Activated T-cell treated with anti-CD3 and anti-CD28 coated beads for 48 hours (primary cell): ENCODE results near the gene STH.

Experiments
- DNase-seq: peaks from one replicate; pipeline ENCODE4 v3.0.0-alpha.2; 2020; ENCODE audit warnings: low read depth

STH gene

GRCh38 chr17:46027048-46027975 lies 28.3 kb downstream of the STH start:
- DNase-seq: no peak

- DNase-seq: no peak
Observed at GRCh38 chr17:46027976-46028325, 28.9 kb downstream of the STH start.

GRCh38 chr17:46028374-46028773 lies 29.3 kb downstream of the STH start:
- DNase-seq: no peak

GRCh38 chr17:46028981-46029565 lies 30.0 kb downstream of the STH start:
- DNase-seq: no peak

- DNase-seq: no peak
Observed at GRCh38 chr17:46029627-46030026, 30.6 kb downstream of the STH start.

- no peak for DNase-seq
Observed at GRCh38 chr17:46030752-46031151, 31.7 kb downstream of the STH start.

GRCh38 chr17:46031440-46031839 lies 32.4 kb downstream of the STH start:
- DNase-seq: no peak

- no peak for DNase-seq
Observed at GRCh38 chr17:46031920-46032319, 32.9 kb downstream of the STH start.

- DNase-seq: no peak
Observed at GRCh38 chr17:46032909-46033308, 33.9 kb downstream of the STH start.

GRCh38 chr17:46033392-46033791 lies 34.3 kb downstream of the STH start:
- no peak for DNase-seq

GRCh38 chr17:46035112-46035818 lies 36.2 kb downstream of the STH start:
- no peak for DNase-seq

- DNase-seq: no peak
Observed at GRCh38 chr17:46036491-46036890, 37.4 kb downstream of the STH start.

- no peak for DNase-seq
Observed at GRCh38 chr17:46037722-46038255, 38.7 kb downstream of the STH start.

GRCh38 chr17:46038414-46038813 lies 39.4 kb downstream of the STH start:
- no peak for DNase-seq

GRCh38 chr17:46038937-46039336 lies 39.9 kb downstream of the STH start:
- DNase-seq: no peak

GRCh38 chr17:46039592-46040186 lies 40.6 kb downstream of the STH start:
- DNase-seq: no peak

- no peak for DNase-seq
Observed at GRCh38 chr17:46042246-46042645, 43.2 kb downstream of the STH start.

GRCh38 chr17:46042925-46043324 lies 43.9 kb downstream of the STH start:
- no peak for DNase-seq

- DNase-seq: no peak
Observed at GRCh38 chr17:46043606-46044005, 44.6 kb downstream of the STH start.

GRCh38 chr17:46044286-46044928 lies 45.4 kb downstream of the STH start:
- no peak for DNase-seq

GRCh38 chr17:46044989-46045388 lies 45.9 kb downstream of the STH start:
- no peak for DNase-seq

GRCh38 chr17:46045639-46046038 lies 46.6 kb downstream of the STH start:
- DNase-seq: no peak
